Right lung (tissue), 5 donors: ENCODE results near the gene ASB8. TPM values are rescaled to one million over a fixed set of nuclear protein-coding genes. Genes with fewer than 3 reads are reported as not detected.
"Not testable (repeated sequence)": the region's sequence is repeated elsewhere in the genome, so short reads cannot be mapped to it uniquely, and the experiment has no call there.

ENCODE experiments used
- DNase-seq, 2 donors: peaks; one replicate each; pipeline ENCODE4 v3.0.0-alpha.2; 2013
- polyA plus RNA-seq, 5 donors: library from polyadenylated mRNA; unstranded; fragments of 120-200 nt; gene quantifications; one replicate each; pipeline versions ENCODE4 v1.2.1 to v1.2.3, GENCODE V29; 2013; ENCODE audit warnings: inconsistent platforms in 1 of 5, low replicate concordance in 1 of 5; ENCODE audit not compliant: insufficient read length in 5 of 5, insufficient read depth in 1 of 5

ASB8 gene
- polyA plus RNA-seq, 5 donors: 31.6 to 43.2 (median 37.5) TPM

- no peak for DNase-seq
Observed at GRCh38 chr12:48143898-48144297, 13.4 kb downstream of the ASB8 start.

- no peak for DNase-seq
Observed at GRCh38 chr12:48142818-48143674, 14.3 kb downstream of the ASB8 start.

GRCh38 chr12:48135027-48135426 lies 22.3 kb downstream of the ASB8 start:
- no peak for DNase-seq

- no peak for DNase-seq
Observed at GRCh38 chr12:48132826-48133225, 24.5 kb downstream of the ASB8 start.

- no peak for DNase-seq
Observed at GRCh38 chr12:48131517-48131916, 25.8 kb downstream of the ASB8 start.

GRCh38 chr12:48129376-48129775 lies 27.9 kb downstream of the ASB8 start:
- DNase-seq: no peak

- DNase-seq: no peak
Observed at GRCh38 chr12:48128800-48129199, 28.5 kb downstream of the ASB8 start.

GRCh38 chr12:48126953-48127630 lies 30.2 kb downstream of the ASB8 start:
- DNase-seq: no peak

- no peak for DNase-seq
Observed at GRCh38 chr12:48125985-48126384, 31.3 kb downstream of the ASB8 start.

- not testable (repeated sequence) for DNase-seq
Observed at GRCh38 chr12:48125542-48125941, 31.8 kb downstream of the ASB8 start.

GRCh38 chr12:48123169-48123568 lies 34.1 kb downstream of the ASB8 start:
- DNase-seq: no peak

- DNase-seq: no peak
Observed at GRCh38 chr12:48122065-48122834, 35.1 kb downstream of the ASB8 start.

GRCh38 chr12:48121522-48121921 lies 35.8 kb downstream of the ASB8 start:
- DNase-seq: no peak

- DNase-seq: no peak
Observed at GRCh38 chr12:48119834-48120195, 37.5 kb downstream of the ASB8 start.

- DNase-seq: peak; percentile 77 to 84
Observed at GRCh38 chr12:48119078-48119833, 38.1 kb downstream of the ASB8 start, which contains the start of gene PFKM. Gene PFKM, plus strand, starts transcription at chr12:48119364. Its CDS starts 3,411 bp downstream, at chr12:48122775.

GRCh38 chr12:48118284-48118871 lies 38.9 kb downstream of the ASB8 start:
- no peak for DNase-seq

- no peak for DNase-seq
Observed at GRCh38 chr12:48115957-48116356, 41.4 kb downstream of the ASB8 start.

- DNase-seq: not testable (repeated sequence)
Observed at GRCh38 chr12:48111312-48111693, 46.0 kb downstream of the ASB8 start.

- no peak for DNase-seq
Observed at GRCh38 chr12:48110691-48111311, 46.5 kb downstream of the ASB8 start.

- DNase-seq: no peak
Observed at GRCh38 chr12:48109424-48109823, 47.9 kb downstream of the ASB8 start.
